Right atrium auricular region (tissue), 2 donors: ENCODE data around the gene SLAMF1. TPM values are rescaled to one million over a fixed set of nuclear protein-coding genes. Genes with fewer than 3 reads are reported as not detected.

Source experiments
- DNase-seq: peaks from one replicate; pipeline ENCODE4 v3.0.0-alpha.2; 2019; ENCODE audit warnings: low spot score
- H3K27ac ChIP-seq, 2 donors: fragments of 200-600 bp; sonication (generic); 1 replicate in 1 of 2; 2 replicates in 1 of 2; pipeline ENCODE4 v1.5.1; 2016 to 2019
- H3K27me3 ChIP-seq, 2 donors: fragments of 200-600 bp; sonication (generic); one replicate each; pipeline versions ENCODE4 v1.5.1 to v1.6.0; 2017 to 2019
- H3K36me3 ChIP-seq: fragments of 200-600 bp; sonication (generic); one replicate; pipeline ENCODE4 v1.5.1; 2016
- H3K4me1 ChIP-seq, 2 donors: fragments of 200-600 bp; sonication (generic); one replicate each; pipeline versions ENCODE4 v1.5.1 to v1.6.0; 2017 to 2019
- H3K4me3 ChIP-seq, 2 donors: fragments of 200-600 bp; sonication (generic); 1 replicate in 1 of 2; 2 replicates in 1 of 2; pipeline ENCODE4 v1.5.1; 2017 to 2019; ENCODE audit warnings: mild to moderate bottlenecking in 1 of 2, moderate library complexity in 1 of 2
- H3K9me3 ChIP-seq, 2 donors: fragments of 200-600 bp; sonication (generic); one replicate each; pipeline ENCODE4 v1.5.1; 2019
- CTCF ChIP-seq, 2 donors: fragments of 200-600 bp; sonication (generic); IDR thresholded peaks; one replicate each; pipeline ENCODE4 v1.5.1; 2019; ENCODE audit warnings: antibody characterized with exemption in 2 of 2
- total RNA-seq, 2 donors: library from RNA; depleted of rRNA; stranded (reverse); fragments of >200 nt; gene quantifications; one replicate each; pipeline ENCODE4 v1.1.0, GENCODE V29; 2016

The SLAMF1 gene
- total RNA-seq, 2 donors from 2014 or later = 0.11 to 0.31 TPM

GRCh38 chr1:160681066-160681890 is 34.4 kb upstream of the SLAMF1 start:
- Histone ChIP-seq H3K4me1 (no peaks in the 10 kb centered on the region), H3K9me3 (no peaks in the 10 kb centered on the region), H3K27me3 (no peaks in the 10 kb centered on the region), H3K27ac (no peak overlapping the region), H3K36me3 (no peaks in the 10 kb centered on the region), H3K4me3 (no peak overlapping the region)
- TF ChIP-seq CTCF (IDR thresholded peaks at IDR 0.05) = peak in 1 of 2 donors; percentile 57
- DNase-seq = peak; percentile 78

DNA sequence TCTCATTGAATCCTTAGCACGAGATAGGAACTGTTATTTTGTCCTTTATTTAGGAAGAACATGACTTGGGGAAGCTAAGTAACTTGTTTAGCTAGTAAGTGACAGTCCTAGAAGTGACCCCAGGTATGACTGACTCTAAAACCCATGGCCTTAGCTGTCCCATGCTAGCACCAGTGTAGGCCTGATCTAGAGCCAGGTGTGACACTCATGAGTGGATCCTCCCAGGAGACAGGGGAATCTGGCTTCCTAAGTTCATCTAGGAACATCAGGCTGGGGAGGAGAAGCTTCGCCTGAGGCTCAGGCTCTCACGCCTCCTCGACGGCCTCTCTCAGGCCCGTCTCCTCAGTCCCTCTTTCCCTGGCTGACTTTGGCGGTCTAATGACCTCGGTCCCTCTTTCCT is 33.6 kb upstream of the SLAMF1 start:
- Histone ChIP-seq H3K36me3 (no peaks in the 10 kb centered on the region), H3K27me3 (no peaks in the 10 kb centered on the region), H3K9me3 (no peaks in the 10 kb centered on the region), H3K4me1 (no peaks in the 10 kb centered on the region), H3K27ac (no peak overlapping the region), H3K4me3 (no peak overlapping the region)
- TF ChIP-seq CTCF (IDR thresholded peaks at IDR 0.05) = no peak
- no peak for DNase-seq

DNA sequence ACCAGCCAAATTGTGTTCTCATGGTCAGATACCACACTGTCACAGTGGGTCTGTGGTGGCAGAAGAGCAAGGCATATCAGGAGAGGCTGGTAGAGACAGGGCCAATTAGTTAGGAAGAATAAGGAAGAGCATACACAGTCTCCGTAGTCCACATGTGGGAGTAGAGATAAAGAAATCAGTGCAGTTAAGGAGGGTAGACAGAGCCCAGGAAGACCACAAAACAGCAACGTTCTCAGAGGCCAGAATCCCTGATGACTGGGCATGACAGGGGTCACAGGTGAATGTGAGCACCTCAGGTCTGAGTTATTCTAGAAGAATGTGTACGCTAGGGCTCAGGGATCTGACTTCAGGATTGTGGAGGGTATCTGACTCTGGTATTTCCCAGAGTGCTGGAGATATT is 33.0 kb upstream of the SLAMF1 start:
- Histone ChIP-seq H3K4me3 (no peak overlapping the region), H3K27me3 (no peaks in the 10 kb centered on the region), H3K27ac (no peak overlapping the region), H3K4me1 (no peaks in the 10 kb centered on the region), H3K9me3 (no peaks in the 10 kb centered on the region), H3K36me3 (no peaks in the 10 kb centered on the region)
- no peak for TF ChIP-seq CTCF (IDR thresholded peaks at IDR 0.05)
- DNase-seq = no peak

- no peak overlapping the region for H3K4me3 ChIP-seq
- TF ChIP-seq CTCF (IDR thresholded peaks at IDR 0.05) = no peak
- H3K36me3 ChIP-seq = no peaks in the 10 kb centered on the region
- H3K9me3 ChIP-seq = no peaks in the 10 kb centered on the region
- H3K4me1 ChIP-seq = no peaks in the 10 kb centered on the region
- no peak for DNase-seq
- no peak overlapping the region for H3K27ac ChIP-seq
- H3K27me3 ChIP-seq = no peaks in the 10 kb centered on the region
Measured at GRCh38 chr1:160676869-160677597, 30.2 kb upstream of the SLAMF1 start.

GRCh38 chr1:160675641-160676410 is 29.0 kb upstream of the SLAMF1 start:
- peak; percentile 51 to 82 for TF ChIP-seq CTCF (IDR thresholded peaks at IDR 0.05)
- DNase-seq = peak; percentile 73

More at GRCh38 chr1:160675641-160676410, 29.0 kb upstream of the SLAMF1 start:
- H3K4me3 ChIP-seq = no peak overlapping the region
- H3K9me3 ChIP-seq = no peaks in the 10 kb centered on the region
- H3K4me1 ChIP-seq = no peaks in the 10 kb centered on the region
- no peaks in the 10 kb centered on the region for H3K27me3 ChIP-seq
- no peak overlapping the region for H3K27ac ChIP-seq
- no peaks in the 10 kb centered on the region for H3K36me3 ChIP-seq
